Left lung (tissue), 10 donors: Measurements from ENCODE around the gene ADGRL4. TPM values are rescaled to one million over a fixed set of nuclear protein-coding genes. Genes with fewer than 3 reads are reported as not detected.

Experiments
- ATAC-seq: fragments of 200-7000 bp; cut with Tn5 transposase; one replicate; pipeline ENCODE4 v1.9.1; 2020; ENCODE audit warnings: moderate library complexity
- DNase-seq, 4 donors: peaks; one replicate each; pipeline ENCODE4 v3.0.0-alpha.2; 2013 to 2020
- H3K27ac ChIP-seq, 2 donors: fragments of 200-600 bp; sonication (generic) in 1 of 2; one replicate each; pipeline versions ENCODE4 v1.5.0 to v1.8.0; 2020 to 2021
- H3K27me3 ChIP-seq, 2 donors: fragments of 200-600 bp; sonication (generic) in 1 of 2; one replicate each; pipeline versions ENCODE4 v1.5.0 to v1.8.0; 2020 to 2021
- H3K36me3 ChIP-seq, 2 donors: fragments of 200-600 bp; sonication (generic) in 1 of 2; one replicate each; pipeline versions ENCODE4 v1.5.0 to v1.8.0; 2020 to 2021
- H3K4me1 ChIP-seq, 2 donors: fragments of 200-600 bp; one replicate each; pipeline ENCODE4 v1.8.0; 2021
- H3K4me3 ChIP-seq, 2 donors: fragments of 200-600 bp; sonication (generic) in 1 of 2; one replicate each; pipeline versions ENCODE4 v1.5.0 to v1.8.0; 2020 to 2021; ENCODE audit warnings: mild to moderate bottlenecking in 1 of 2
- H3K9me3 ChIP-seq, 2 donors: fragments of 200-600 bp; sonication (generic) in 1 of 2; one replicate each; pipeline versions ENCODE4 v1.5.0 to v1.8.0; 2020 to 2021
- intact Hi-C, 2 donors: fragments of 100-400 bp; cut with DNase I; formaldehyde crosslinking; loops; one replicate each; pipeline versions ENCODE4 v1.11.2 to v1.14.2; 2022
- polyA plus RNA-seq, 6 donors: library from polyadenylated mRNA; unstranded; fragments of 120-200 nt; gene quantifications; one replicate each; pipeline ENCODE4 v1.2.1, GENCODE V29; 2013; ENCODE audit not compliant: insufficient read length in 6 of 6
- total RNA-seq, 2 donors: library from RNA; stranded (reverse); fragmentation: NEBNext Ultra II Directional; extraction: Animal tissue kit (Norgen Biotek cat#: 25700); gene quantifications; one replicate each; pipeline ENCODE4 v1.2.1, GENCODE V29; 2021
- TF ChIP-seq, protein P1 (sequence below), 2 donors: fragments of 200-600 bp; sonication (generic) in 1 of 2; IDR thresholded peaks; one replicate each; pipeline versions ENCODE4 v1.5.0 to v1.8.0; 2021; ENCODE audit warnings: antibody characterized with exemption in 2 of 2
- donor health status: DM: no; HTN: yes; CAD: no.
- donor health status: DM: no; HTN: no; CAD: no.

Gene ADGRL4
- total and polyA plus RNA-seq, 8 donors = 11.8 to 20.4 (median 12.7) TPM

DNA sequence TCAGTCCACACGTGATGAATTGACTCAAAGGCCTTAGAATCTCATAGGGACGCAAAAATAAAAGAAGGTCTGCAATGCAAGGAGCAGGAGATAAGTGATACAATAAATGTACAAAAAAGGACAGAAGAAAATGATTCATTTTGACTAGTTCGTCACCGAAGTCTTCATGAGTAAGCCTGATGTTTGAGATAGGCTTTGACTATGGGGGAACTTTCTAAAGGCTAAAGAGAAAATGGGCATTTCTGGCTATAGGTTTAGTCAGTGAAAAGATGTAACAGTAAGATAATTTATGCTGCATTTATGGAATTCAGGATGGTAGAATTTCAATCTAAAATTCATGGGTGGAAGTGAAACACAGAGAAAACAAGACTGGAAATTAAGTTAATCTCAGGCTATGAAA is 163.0 kb downstream of the ADGRL4 start:
- Histone ChIP-seq H3K4me1 (no peaks in the 10 kb centered on the region), H3K27ac (no peak overlapping the region), H3K36me3 (no peaks in the 10 kb centered on the region), H3K9me3 (no peaks in the 10 kb centered on the region), H3K27me3 (no peaks in the 10 kb centered on the region), H3K4me3 (no peak overlapping the region)
- TF ChIP-seq, protein P1, sequence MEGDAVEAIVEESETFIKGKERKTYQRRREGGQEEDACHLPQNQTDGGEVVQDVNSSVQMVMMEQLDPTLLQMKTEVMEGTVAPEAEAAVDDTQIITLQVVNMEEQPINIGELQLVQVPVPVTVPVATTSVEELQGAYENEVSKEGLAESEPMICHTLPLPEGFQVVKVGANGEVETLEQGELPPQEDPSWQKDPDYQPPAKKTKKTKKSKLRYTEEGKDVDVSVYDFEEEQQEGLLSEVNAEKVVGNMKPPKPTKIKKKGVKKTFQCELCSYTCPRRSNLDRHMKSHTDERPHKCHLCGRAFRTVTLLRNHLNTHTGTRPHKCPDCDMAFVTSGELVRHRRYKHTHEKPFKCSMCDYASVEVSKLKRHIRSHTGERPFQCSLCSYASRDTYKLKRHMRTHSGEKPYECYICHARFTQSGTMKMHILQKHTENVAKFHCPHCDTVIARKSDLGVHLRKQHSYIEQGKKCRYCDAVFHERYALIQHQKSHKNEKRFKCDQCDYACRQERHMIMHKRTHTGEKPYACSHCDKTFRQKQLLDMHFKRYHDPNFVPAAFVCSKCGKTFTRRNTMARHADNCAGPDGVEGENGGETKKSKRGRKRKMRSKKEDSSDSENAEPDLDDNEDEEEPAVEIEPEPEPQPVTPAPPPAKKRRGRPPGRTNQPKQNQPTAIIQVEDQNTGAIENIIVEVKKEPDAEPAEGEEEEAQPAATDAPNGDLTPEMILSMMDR (IDR thresholded peaks at IDR 0.05) = no peak
- ATAC-seq (no peak), DNase-seq (no peak)
- intact Hi-C loops = loop anchor here in 1 of 2 donors (5.0 kb wide), 1 partner anchor 354 kb away; no protein-coding TSS in a partner anchor

DNA sequence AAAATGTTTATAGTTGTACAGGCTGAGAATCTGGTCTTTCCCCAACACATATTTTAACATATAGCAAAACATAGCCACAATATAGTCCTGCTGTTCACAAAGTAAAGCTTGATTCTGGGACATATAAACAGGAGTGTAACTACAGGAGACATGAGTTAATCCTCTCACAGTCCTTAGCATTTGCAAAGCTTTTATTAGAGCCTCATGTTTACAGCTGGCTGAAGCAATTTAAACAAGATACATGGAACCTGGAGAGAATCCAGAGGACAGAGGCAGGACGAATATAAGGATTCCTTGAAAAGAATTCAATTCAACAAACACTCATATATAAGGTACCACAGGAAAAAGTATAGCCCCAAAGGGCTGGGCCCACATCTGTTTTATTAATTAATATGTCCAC is 163.4 kb downstream of the ADGRL4 start:
- DNase-seq = no peak
- H3K36me3 ChIP-seq = no peaks in the 10 kb centered on the region
- intact Hi-C loops = loop anchor here in 1 of 2 donors (5.0 kb wide), 1 partner anchor 354 kb away; no protein-coding TSS in a partner anchor
- no peak overlapping the region for H3K4me3 ChIP-seq
- TF ChIP-seq, protein P1 (IDR thresholded peaks at IDR 0.05) = no peak
- no peaks in the 10 kb centered on the region for H3K9me3 ChIP-seq
- ATAC-seq = no peak
- H3K4me1 ChIP-seq = no peaks in the 10 kb centered on the region
- H3K27ac ChIP-seq = no peak overlapping the region
- H3K27me3 ChIP-seq = no peaks in the 10 kb centered on the region

DNA sequence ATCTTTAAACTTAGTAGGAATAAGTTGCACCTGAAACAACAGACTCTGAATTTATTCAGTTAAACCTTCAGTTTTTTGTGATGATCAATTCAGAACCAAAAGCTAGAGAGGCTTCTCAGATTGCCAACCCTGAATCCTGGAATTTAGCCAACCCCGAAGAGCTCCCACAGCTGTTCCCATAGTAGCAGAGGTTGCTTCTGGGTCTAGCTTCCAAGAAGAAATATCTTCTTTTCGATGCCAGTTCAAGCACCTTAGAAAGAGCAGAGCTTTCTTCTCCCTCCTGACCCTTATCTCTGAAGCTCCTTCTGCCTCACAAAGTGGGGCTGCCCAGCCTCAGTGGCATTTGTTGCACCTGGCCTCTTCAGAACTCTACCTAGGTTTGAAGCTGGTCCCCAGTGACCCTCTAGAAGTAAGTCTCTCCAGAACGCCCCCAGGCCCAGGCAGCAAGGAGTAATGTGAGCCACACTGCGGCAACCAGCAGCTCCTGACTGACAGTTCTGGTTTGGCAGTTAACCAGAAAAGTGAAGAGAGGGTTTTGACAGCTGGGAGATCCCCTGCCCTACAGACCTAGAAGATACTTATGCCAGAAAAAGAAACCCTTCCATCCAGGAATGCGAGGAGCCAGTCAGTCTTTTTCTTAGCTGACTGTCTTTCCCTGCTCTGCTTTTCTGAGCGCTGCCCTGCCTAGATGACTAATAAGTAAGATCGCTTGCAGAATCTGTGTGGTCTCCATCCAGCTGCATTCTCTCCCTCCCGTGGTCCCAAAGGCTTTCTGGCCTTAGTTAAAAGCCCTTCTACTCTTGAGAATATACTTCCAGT is 165.9 kb downstream of the ADGRL4 start:
- no peaks in the 10 kb centered on the region for H3K9me3 ChIP-seq
- no peak overlapping the region for H3K27ac ChIP-seq
- intact Hi-C loops = loop anchor here in 1 of 2 donors (5.0 kb wide), 1 partner anchor 357 kb away; no protein-coding TSS in a partner anchor
- TF ChIP-seq, protein P1 (IDR thresholded peaks at IDR 0.05) = no peak
- ATAC-seq = peak; percentile 33
- no peaks in the 10 kb centered on the region for H3K27me3 ChIP-seq
- peak in 1 of 4 donors; percentile 38 for DNase-seq
- no peaks in the 10 kb centered on the region for H3K36me3 ChIP-seq
- H3K4me3 ChIP-seq = no peak overlapping the region
- H3K4me1 ChIP-seq = no peaks in the 10 kb centered on the region
